Anterior cingulate cortex (tissue), 58 donors: ENCODE results near the gene MED29.
A peak's percentile ranks its signal among the peaks of the same experiment; 100 is the strongest.

ENCODE experiments used
- DNase-seq, 58 donors: peaks; one replicate each; lab custom pipeline; 2025; lab: John Stamatoyannopoulos, UW

Gene MED29, protein sequence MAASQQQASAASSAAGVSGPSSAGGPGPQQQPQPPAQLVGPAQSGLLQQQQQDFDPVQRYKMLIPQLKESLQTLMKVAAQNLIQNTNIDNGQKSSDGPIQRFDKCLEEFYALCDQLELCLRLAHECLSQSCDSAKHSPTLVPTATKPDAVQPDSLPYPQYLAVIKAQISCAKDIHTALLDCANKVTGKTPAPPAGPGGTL

DNA sequence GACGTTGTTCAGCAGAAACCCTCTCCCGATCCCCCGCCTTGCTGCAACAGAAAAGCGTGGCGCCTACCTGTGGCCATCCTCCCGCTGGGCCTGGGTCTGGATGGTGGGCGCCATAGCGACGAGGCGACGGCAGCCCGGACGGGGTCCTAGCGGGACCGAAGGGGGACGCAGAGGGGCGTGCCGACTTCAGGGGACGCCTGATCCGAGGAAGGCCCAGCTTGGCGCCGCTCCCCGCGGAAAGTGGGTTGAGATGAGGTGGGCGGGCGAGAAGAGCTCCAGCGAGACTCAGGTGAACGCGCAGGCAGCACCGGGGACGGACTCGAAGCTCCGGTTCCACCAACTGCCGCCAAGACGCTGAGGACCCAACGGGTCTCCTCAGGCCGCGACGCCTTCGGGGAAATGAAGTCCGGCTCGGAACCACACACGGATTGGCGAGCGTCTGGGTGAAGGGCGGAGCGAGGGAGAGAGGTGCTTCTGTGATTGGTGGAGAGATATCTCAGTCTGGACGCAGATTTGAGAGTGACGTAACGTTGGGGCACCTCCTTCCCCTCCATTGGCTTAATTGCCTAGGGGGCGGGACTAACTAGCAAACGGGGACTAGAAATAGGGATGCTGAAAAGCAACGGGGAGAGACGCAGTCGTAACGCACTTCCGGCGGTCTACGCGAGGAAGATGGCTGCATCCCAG, at the start of gene MED29, which contains the start of gene PAF1:
Gene MED29, plus strand, starts transcription at position 628 of the 687 bp plus-strand sequence. Its CDS starts 45 bp downstream, at position 673.
Gene PAF1, minus strand, starts transcription at position 356 of the 687 bp plus-strand sequence. Its CDS starts 242 bp downstream, at position 114.
- peak; percentile 71 to 100 (median 97) for DNase-seq

DNA sequence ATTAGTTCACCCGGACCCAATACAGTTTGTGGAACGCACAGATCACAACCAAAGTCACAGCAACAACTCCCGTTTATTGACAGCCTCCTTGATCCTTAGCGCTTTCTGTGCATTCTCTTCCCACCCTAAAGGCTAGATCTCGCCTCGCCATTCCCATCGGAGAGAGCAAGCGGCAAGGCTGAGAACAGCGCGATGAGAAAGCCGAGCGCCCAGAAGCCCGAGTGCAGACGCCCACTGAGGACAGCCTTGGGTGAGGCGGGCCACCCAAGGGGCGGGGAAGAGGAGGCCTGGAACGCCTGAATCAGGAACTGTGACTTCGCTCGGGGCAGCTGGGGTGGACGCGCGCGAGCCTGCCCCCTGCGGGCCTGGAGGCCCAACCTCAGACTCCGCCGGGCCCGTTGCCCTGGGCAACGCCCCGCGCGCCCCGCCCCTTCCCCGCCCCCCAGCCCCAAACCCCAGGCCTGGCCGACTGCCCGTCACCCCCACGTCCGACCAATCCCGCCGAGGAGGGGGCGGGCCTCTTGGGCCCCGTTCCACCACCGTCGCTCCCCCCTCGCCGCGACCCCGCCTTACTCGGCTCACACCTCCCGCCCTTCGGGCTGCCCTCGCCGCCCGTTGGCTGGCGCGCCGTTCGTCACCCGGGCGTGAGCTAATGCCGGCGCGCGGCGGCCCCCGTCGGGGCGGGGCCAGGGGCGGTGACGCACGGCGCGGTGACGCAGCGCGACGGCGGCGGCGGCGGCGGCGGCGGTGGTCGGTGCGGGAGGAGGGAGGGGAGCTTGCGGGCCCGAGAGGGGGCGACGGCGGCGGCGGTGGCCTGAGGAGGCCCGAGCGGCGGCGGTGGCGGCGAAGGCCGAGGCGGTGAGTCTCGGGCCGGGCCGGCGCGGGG, 49.2 kb upstream of the MED29 start, which contains the start of gene SAMD4B:
Gene SAMD4B, plus strand, starts transcription at position 703 of the 886 bp plus-strand sequence. CDS start 14,473 bp downstream, outside the sequence.
- DNase-seq, result peak; percentile 81 to 99 (median 98)

DNA sequence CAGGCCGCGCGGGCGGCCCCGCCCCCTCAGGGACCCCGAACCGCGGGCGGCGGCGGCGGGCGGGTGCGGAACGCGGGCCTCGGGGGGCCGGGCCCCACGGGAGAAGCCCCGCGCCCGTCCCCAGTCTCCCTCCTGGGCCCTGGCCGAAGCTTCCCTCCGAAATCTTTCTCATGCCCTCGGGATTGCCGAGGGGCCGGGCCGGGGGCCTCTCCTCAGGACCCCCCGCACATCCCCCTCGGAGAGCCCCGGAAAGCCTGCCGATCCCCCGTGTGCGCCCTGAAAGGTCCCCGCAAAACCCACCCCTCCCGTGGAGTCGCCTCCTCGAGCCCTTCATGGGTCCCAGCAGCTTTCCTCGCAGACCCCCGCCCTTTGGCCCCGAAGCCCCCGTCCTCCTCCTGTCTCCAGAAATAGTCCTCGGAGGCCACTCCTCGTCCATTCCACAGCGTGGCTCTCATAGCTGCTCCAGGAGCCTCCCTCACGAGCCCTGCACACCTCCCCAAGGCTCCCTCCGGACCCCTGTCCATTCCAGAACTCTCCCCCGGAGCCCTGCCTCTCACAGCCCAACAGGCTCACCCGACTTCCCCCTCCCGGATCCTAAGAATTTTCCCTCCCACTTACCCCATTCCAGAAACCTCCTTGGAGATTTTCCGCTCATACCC, 48.4 kb upstream of the MED29 start:
- peak in 3 of 58 donors; percentile 5 to 20 (median 15) for DNase-seq

DNA sequence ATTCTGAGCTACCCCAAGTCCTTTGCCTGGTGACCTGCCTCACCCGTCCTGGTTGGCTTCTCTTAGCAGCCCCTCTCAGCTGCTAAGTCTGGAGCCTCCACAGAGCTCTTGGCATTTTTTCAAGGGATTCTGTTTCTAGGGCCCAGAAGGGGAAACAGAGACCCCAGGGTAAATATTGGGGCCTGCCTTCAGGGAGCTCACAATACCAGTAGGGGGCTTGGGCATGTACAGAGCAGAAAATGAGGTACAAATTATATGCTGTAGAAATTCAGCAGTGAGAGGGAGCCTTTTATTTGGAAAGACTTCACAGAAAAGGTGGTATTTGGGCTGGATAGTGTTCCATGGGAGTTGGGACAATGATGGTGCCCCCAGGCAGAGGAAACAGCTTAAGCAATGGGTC, 45.2 kb upstream of the MED29 start:
- DNase-seq, result no peak

DNA sequence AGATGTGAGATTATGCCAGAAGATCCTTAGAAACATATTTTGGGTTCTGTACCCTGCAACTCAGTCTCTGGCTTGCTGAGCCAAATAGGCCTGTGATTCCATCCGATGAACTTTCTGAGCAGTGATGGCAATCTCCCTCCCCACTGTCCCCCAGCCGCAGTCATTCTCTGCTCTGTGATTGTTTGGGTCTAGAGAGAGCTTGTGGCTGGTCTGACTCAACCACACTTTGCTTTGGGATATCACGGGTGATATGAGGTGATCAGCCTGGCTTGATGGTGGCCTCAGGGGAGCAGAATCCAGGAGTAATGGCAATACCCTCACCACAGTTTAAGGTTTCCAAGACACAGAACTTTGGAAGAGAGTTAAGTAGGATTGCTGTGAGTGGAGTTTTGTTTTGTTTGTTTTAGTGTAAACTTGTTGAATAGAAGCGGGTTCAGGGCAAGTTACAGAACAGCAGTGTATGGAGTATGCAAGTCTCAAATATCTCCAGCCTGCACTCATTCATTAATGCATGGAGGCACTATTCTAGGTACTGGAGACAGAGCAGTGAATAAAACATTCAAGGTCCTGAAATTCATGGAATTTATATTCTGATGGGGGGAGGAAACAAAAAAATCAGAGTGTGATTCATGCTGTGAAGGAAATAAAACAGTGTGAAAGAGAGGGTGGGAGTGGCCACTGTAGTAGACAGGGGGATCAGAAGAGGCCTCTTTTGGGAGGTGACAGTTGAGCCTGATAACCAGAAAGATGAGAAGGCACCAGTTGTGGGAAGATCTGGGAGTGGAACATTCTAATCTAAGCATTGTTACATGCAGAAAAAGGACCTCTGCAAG, 43.6 kb upstream of the MED29 start:
- DNase-seq, result no peak

DNA sequence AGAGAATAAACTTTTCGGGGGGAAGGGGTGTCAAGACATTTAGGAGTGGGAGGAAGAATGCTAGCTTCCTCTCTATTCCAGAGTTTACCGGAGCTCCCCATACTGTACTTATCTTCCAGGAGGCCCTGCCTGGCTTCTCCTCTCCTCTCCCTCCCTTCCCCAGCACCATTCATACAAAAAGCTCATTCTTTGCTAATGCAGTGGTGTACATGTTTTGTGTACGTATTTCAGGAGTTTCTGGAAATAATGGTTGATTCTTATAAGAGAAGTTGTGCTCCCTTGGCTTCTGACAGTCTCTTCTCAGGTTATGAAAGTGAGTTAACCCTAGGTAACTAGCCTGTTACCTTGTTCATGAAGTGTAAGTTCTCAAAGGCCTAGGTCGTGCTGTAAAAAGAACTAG, 41.9 kb upstream of the MED29 start:
- DNase-seq, result peak in 5 of 58 donors; percentile 9 to 43 (median 22)

DNA sequence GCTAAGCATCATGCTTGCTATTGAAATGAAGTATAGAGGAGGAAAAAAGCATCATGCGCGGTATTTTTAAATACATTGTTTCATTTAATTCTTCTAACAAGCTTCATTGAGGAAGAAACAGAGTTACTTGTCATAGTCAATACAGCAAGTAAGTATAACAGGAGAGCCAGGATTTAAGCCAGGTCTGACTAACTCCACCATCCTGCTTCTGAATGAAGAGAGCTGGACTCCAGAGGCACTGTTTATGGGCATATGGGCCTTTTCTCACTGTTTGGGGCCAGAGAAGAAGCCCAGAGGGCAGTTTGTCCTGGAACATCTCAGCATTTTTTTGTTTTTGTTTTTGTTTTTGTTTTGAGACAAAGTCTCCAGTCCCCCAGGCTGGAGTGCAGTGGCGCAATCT, 41.0 kb upstream of the MED29 start:
- no peak for DNase-seq

DNA sequence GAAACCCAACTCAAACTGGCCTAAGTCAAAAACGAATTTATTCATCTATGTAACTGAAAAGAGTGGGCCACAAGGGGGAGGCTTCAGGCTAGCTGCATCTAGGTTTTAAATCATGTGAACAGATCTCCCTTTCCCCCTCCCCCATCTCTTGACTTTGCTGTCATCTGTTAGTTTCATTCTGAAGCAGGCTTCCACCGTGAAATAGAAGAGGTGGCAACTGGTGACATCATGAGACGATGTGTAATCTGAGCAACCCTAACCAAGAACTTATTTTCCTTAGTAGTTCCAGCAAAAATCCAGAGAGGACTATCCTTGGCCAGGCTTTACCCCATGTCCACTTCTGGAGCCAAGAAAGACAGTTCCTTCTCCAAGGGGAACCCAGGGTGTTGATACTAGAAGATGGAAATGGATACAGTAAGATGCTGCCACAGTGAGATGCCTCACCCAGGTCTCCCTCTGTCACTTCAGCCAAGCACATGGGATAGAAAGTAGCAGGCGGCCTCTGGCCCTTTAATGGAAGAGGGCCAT, 39.6 kb upstream of the MED29 start:
- DNase-seq, result peak in 7 of 58 donors; percentile 3 to 65 (median 15)

DNA sequence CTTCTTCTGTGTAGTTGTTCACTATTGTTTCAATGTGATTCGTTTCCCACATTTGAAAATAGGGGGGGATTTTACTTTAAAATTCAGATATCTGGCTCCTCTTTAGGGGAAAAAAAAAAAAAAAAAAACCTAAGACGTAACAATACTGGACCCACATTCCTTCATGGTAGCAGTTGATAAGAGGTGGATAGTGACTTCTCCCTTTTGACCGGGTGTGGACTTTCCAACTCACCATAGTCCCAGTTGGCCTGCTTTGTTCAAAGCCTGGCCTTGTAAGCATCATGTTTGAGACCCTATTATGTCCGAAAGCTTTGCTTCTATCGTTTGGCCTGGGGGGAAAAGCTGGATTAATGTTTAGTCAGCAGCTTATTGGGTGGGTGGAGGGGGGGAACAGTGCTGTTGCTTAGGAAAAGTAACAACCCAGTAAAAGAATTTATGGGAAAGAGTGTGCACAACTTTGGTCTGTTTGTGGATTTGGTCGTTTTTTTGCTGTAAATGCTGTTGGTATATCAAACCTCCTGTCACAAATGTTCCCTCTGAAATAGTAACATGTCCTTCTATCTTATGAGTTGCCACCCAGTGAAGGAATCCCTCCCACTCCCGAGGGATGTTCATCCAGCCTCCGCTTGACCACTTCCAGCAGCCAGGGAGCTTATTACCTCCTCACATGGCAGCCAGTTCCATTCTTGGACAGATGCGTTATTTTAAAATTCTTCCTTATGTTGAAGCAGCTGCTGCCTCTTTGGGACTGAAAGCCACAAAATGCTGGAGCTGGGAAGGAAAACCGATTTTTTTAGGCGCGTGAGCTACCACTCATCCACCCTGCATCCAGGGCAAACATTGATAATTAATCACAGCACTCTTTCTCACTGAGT, 38.6 kb upstream of the MED29 start:
- DNase-seq, result peak in 26 of 58 donors; percentile 9 to 79 (median 36)

DNA sequence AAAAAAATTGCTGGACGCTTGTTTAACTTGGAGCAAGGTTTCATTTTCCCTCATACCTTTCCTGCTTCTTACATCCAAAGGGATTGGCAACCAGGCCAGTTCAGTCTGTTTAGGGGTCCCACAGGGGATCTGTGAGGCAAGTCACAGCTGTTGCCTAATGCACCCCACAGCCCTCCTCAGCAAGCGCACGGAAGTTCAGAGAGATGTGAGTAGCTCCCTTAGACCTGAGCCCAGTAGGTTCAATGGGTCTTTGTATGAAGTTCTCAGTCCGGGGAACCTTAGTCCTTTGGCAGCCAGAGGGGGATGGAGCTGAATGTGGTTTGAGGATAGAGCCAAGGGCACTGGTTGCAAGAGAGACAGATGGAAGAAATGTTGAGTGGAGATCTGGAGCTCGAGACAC, 35.9 kb upstream of the MED29 start:
- peak in 37 of 58 donors; percentile 6 to 83 (median 48) for DNase-seq

DNA sequence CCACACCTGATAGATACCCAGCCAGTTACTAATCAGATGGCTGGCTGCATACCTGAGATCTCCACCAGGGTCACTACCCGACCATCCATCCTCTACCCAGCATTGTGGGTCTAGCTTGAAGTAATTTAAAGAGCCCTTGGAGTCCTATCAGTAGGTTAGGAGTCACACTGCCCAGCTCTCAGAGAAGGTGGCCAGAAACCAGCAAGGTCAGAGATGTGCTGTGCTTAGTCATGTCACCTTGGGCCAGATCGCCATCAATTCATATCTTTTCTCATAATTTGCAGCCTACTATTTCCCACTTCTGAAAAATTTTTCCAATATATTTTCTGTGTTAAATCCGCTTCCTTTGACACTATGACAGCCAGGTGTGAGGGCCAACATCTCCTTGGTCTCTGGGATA, 35.1 kb upstream of the MED29 start:
- DNase-seq, result no peak

DNA sequence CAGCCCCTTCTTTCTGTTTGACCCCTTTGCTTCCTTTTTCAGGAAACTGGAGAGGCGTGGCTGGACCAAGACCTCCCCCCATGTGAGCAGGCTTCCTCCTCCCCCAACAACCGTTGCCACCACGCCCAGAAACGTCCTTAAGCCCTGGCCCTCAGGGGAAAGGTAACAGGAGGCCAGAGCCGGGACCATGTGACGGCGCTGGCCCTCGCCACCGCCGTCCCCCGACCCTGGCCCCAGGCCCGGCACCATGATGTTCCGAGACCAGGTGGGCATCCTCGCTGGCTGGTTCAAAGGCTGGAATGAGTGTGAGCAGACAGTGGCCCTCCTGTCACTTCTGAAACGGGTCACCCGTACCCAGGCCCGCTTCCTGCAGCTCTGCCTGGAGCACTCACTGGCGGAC, 34.5 kb upstream of the MED29 start:
- no peak for DNase-seq

DNA sequence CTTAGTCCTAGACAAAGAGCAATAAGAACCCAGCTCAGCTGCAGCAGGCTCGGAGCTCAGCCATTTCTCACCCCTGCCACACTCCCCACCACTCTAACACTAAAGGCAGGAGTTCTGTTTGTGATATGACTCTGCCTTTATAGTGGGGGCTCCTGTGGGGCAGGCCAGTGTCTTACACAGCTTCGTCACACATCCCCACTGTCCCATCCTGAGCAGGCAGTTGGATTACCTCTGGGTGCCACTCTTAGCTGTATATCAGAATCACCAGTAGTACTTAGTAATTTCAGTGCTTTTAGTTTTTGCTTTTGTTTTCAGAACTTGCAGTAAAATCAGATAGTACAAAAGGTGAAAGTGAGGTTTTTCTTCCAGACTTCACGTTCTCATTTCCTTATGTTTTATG, 32.2 kb upstream of the MED29 start:
- DNase-seq, result peak in 1 of 58 donors; percentile 11

DNA sequence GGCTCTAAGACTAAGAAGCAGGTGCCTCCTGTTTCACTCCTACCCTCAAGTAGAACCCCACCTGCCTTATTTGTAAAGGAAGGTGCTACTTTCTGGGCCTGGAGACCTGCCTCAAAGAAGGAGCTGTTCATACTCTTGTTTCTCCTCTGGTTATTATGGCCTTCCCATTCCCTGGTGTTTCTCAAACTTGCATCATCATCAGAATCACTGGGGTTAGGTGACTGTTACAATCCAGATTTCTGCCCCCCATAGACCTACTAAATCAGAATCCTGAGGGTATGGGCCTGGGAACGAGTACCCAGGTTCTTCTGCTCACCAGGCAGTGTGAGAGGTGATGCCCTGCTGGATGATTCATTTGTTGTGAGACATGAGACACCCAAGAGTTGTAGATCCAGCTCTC, 30.6 kb upstream of the MED29 start:
- DNase-seq, result no peak

DNA sequence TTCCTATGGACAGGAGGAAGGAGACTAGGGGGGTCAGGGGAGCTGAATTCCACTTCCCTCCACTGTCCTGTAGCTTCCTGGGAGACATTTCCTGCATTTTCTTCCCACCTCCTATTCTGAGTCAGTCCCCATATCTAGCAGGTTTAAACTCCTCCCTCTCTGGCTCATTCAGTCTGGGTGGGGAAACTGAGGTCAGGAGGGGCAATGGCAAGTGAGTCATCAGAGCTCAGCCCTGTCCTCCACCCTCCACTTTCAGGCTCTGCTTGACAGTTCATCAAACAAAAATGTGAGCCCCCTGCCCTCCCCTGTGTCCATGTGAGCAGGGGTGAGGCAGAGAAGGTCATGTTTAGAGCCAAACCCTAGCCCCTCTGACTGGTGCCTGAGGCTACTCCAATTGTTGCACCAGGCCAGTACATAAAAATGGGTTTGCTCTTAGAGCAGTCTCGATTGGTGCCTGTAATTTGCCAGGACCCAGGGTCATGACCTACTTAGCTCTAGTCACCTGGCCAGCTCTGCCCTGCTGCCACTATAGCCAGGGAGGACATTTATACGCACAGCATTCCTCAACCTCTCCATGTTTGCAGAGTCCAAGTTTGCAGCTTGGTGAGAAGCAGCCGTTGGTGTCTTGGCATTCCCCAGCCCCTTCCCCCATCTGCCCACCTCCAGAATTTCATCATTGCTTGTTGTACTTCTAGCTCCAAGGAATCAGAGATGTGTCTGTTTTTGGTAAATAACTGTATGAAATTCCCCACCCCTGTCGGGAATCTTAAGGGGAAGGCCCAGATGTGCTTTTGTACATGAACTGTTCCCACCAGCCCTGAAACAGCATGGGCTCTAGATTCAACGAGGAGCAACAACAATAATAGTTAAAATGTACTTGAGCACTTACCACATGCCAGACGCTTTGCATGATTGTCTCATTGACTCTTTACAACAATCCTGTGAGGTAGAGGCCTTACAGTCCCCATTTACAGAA, 28.2 kb upstream of the MED29 start:
- DNase-seq, result no peak

DNA sequence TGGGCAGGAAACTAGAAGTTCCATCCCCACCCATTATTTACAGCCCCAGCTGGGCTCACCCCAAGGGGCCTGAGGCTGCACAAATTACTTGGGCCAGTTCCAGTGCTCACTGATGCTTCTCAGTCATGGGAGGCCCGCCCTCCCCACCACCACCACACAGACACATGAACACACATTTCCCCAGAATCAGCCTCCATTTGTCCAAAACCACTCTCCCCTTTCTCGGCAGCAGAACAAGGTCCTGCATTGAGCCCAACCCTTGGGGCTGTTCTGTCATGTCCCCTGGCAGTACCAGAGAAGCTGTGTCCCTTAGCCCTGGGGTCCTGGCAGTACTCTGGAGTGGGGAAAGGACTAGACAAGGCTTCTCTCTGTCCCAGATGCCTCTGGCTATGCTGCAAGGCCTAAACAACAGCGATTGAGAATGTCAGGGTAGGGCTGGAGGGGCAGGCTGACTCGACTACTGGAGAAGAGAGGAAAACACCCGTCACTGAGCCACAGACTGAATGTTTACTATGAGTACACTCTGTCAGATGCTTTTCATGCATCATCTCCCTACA, 27.2 kb upstream of the MED29 start:
- peak in 55 of 58 donors; percentile 8 to 98 (median 74) for DNase-seq

DNA sequence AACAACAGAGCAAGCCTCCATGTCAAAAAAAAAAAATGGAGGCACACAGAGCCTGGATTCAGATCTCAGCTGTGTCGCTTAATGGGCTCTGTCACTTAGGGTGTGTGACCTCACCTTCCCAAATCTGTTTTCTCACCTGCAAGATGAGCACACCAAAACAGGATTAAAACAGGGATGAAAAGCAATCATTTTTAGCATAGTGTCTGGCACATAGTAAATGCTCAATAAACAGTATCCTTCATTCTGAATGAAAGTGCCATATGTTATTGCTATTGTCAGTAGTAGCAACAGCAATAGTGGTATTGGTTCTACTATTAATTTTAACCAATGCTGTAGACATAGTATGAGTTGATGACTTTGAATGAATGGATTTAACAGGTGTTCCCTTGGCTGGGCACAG, 25.6 kb upstream of the MED29 start:
- no peak for DNase-seq
